HCT116 (cell line): ENCODE measurements around the gene ARID5B. TPM values are rescaled to one million over a fixed set of nuclear protein-coding genes. Genes with fewer than 3 reads are reported as not detected.

Source experiments
- ATAC-seq: fragments of 200-7000 bp; cut with Tn5 transposase; 2 replicates; pipeline ENCODE4 v1.9.1; 2020; ENCODE audit warnings: mild to moderate bottlenecking, moderate library complexity
- BruUV-seq: library from RNA; stranded (reverse); fragments of 400-500 nt; replicated peaks from 2 replicates; lab custom pipeline; 2021; lab: Mats Ljungman, UMichigan
- CTCF ChIA-PET: fragments of 300-600 bp; sonication (Branson Sonifier 250); formaldehyde crosslinking; loops from one replicate; lab custom pipeline; 2021; ENCODE audit warnings: antibody characterized with exemption; lab: Charles Lee
- POLR2A ChIA-PET: fragments of 300-600, 350-600 bp; sonication (Branson Sonifier 250); formaldehyde crosslinking; loops from one replicate; lab custom pipeline; 2021; ENCODE audit warnings: antibody characterized with exemption; lab: Charles Lee
- RAD21 ChIA-PET, 2 experiments: fragments of 300-600 bp; sonication (Branson Sonifier 250); formaldehyde crosslinking; loops; one replicate each; lab custom pipeline; 2023; ENCODE audit warnings: low total read pairs in 2 of 2; ENCODE audit not compliant: uncharacterized antibody in 2 of 2, unreplicated experiment in 2 of 2, low non-redundant PET in 1 of 2; lab: Charles Lee
- DNase-seq: peaks from one replicate; pipeline ENCODE4 v3.0.0-alpha.2; 2010; ENCODE audit warnings: low read depth, low spot score
- H2AFZ ChIP-seq: fragments of 200-600 bp; shearing (Covaris generic), sonication (generic); 2 replicates; pipeline ENCODE4 v1.6.1; 2017; ENCODE audit warnings: low read depth, mixed run types, mixed read lengths, antibody characterized with exemption, low read length; ENCODE audit not compliant: poor library complexity, severe bottlenecking
- H3K27ac ChIP-seq: 2 replicates; pipeline ENCODE4 v1.5.1; 2012; ENCODE audit warnings: low read depth, low read length
- H3K27me3 ChIP-seq: fragments of 200-600 bp; sonication (generic); 2 replicates; pipeline ENCODE4 v1.6.1; 2016; ENCODE audit warnings: mixed run types, low read length, mixed read lengths; ENCODE audit not compliant: insufficient read depth
- H3K36me3 ChIP-seq, 2 experiments: fragments of 200-500 bp in 1 of 2; fragments of 200-600 bp in 1 of 2; sonication (Bioruptor generic) in 1 of 2; sonication (generic) in 1 of 2; 2 replicates each; pipeline versions ENCODE4 v1.5.1 to v1.6.1; 2014 to 2016; ENCODE audit warnings: low read length in 2 of 2, inconsistent platforms in 1 of 2, mixed read lengths in 1 of 2, mixed run types in 1 of 2; ENCODE audit not compliant: insufficient read depth in 2 of 2, control insufficient read depth in 1 of 2
- H3K4me1 ChIP-seq, 2 experiments: fragments of 200-600 bp in 1 of 2; sonication (generic) in 1 of 2; 2 replicates each; pipeline versions ENCODE4 v1.5.1 to v1.6.1; 2012 to 2017; ENCODE audit warnings: low read length in 2 of 2, inconsistent platforms in 1 of 2, mild to moderate bottlenecking in 1 of 2, mixed read lengths in 1 of 2, mixed run types in 1 of 2, moderate library complexity in 1 of 2; ENCODE audit not compliant: insufficient read depth in 2 of 2, control insufficient read depth in 1 of 2
- H3K4me2 ChIP-seq: fragments of 200-600 bp; sonication (generic); 2 replicates; pipeline ENCODE4 v1.6.1; 2017; ENCODE audit warnings: mixed run types, low read length, mixed read lengths
- H3K4me3 ChIP-seq, 2 experiments: fragments of 200-600 bp in 1 of 2; sonication (generic) in 1 of 2; replicated peaks in 1 of 2; 2 replicates each; pipeline ENCODE4 v1.5.1; 2011 to 2016; ENCODE audit warnings: low read length in 2 of 2, control low read depth in 1 of 2, low read depth in 1 of 2, mild to moderate bottlenecking in 1 of 2, mixed read lengths in 1 of 2, mixed run types in 1 of 2
- H3K79me2 ChIP-seq: fragments of 200-600 bp; sonication (generic); 2 replicates; pipeline ENCODE4 v1.6.1; 2017; ENCODE audit warnings: mild to moderate bottlenecking, mixed run types, low read length, moderate library complexity, mixed read lengths; ENCODE audit not compliant: insufficient read depth
- H3K9ac ChIP-seq: fragments of 200-600 bp; sonication (generic); 2 replicates; pipeline ENCODE4 v1.6.1; 2016; ENCODE audit warnings: low read length, mixed read lengths
- H3K9me2 ChIP-seq: fragments of 200-600 bp; sonication (generic), shearing (Covaris generic); 2 replicates; pipeline ENCODE4 v1.6.1; 2017; ENCODE audit warnings: mixed run types, mild to moderate bottlenecking, moderate library complexity; ENCODE audit not compliant: insufficient read depth
- H3K9me3 ChIP-seq, 2 experiments: fragments of 200-500 bp in 1 of 2; fragments of 200-600 bp in 1 of 2; sonication (Bioruptor generic) in 1 of 2; sonication (generic) in 1 of 2; 2 replicates each; pipeline ENCODE4 v1.6.1; 2014 to 2017; ENCODE audit warnings: low read length in 2 of 2, mixed read lengths in 2 of 2, inconsistent platforms in 1 of 2, low read depth in 1 of 2, mild to moderate bottlenecking in 1 of 2, mixed run types in 1 of 2, moderate library complexity in 1 of 2; ENCODE audit not compliant: control insufficient read depth in 1 of 2, insufficient read depth in 1 of 2
- H4K20me1 ChIP-seq: fragments of 200-600 bp; sonication (generic), shearing (Covaris generic); 2 replicates; pipeline ENCODE4 v1.6.1; 2017; ENCODE audit warnings: mixed run types, mild to moderate bottlenecking, moderate library complexity; ENCODE audit not compliant: insufficient read depth
- ATF3 ChIP-seq: IDR thresholded peaks from 2 replicates; pipeline ENCODE4 v1.6.1; 2012
- CBX3 ChIP-seq: IDR thresholded peaks from 2 replicates; pipeline ENCODE4 v1.6.1; 2012; ENCODE audit warnings: low read depth
- EGR1 ChIP-seq: IDR thresholded peaks from 2 replicates; pipeline ENCODE4 v1.6.1; 2012; ENCODE audit warnings: low read depth
- EZH2phosphoT487 ChIP-seq: fragments of 200-600 bp; IDR thresholded peaks from 2 replicates; pipeline ENCODE4 v1.6.1; 2018; ENCODE audit warnings: antibody characterized with exemption, borderline replicate concordance
- FOSL1 ChIP-seq: IDR thresholded peaks from 2 replicates; pipeline ENCODE4 v1.6.1; 2012; ENCODE audit warnings: low read depth
- JUND ChIP-seq: IDR thresholded peaks from 2 replicates; pipeline ENCODE4 v1.6.1; 2012
- POLR2A ChIP-seq: IDR thresholded peaks from 2 replicates; pipeline ENCODE4 v1.7.0; 2011; ENCODE audit warnings: borderline replicate concordance; ENCODE audit not compliant: insufficient read depth, insufficient read length; ENCODE audit errors: extremely low read depth
- POLR2AphosphoS5 ChIP-seq: IDR thresholded peaks from 2 replicates; pipeline ENCODE4 v1.6.1; 2011; ENCODE audit warnings: mild to moderate bottlenecking, low read depth, low read length, moderate library complexity
- SP1 ChIP-seq: IDR thresholded peaks from 2 replicates; pipeline ENCODE4 v1.6.1; 2012; ENCODE audit warnings: low read depth
- TCF7L2 ChIP-seq: IDR thresholded peaks from 2 replicates; pipeline ENCODE4 v1.7.0; 2011; ENCODE audit warnings: borderline replicate concordance, inconsistent platforms; ENCODE audit not compliant: insufficient read depth, insufficient read length; ENCODE audit errors: extremely low read depth
- YY1 ChIP-seq: IDR thresholded peaks from 2 replicates; pipeline ENCODE4 v1.6.1; 2011; ENCODE audit warnings: low read length, low read depth, moderate library complexity, mild to moderate bottlenecking; ENCODE audit not compliant: insufficient replicate concordance; ENCODE audit errors: extremely low read depth
- ZBTB33 ChIP-seq: IDR thresholded peaks from 2 replicates; pipeline ENCODE4 v1.6.1; 2011; ENCODE audit warnings: mild to moderate bottlenecking, low read length, moderate library complexity; ENCODE audit not compliant: insufficient replicate concordance; ENCODE audit errors: extremely low read depth
- intact Hi-C: fragments of 100-400 bp; cut with micrococcal nuclease; formaldehyde crosslinking; loops from 2 replicates; pipeline ENCODE4 v1.10.0; 2022
- total RNA-seq: library from RNA; stranded (reverse); gene quantifications from one replicate; pipeline ENCODE4 v1.2.1, GENCODE V29; 2021; ENCODE audit not compliant: unreplicated experiment
- TF ChIP-seq, protein P1 (sequence below), 3 experiments: fragments of 200-600 bp in 1 of 3; sonication (generic) in 1 of 3; IDR thresholded peaks in 2 of 3; conservative IDR thresholded peaks in 1 of 3; 2 replicates each; pipeline ENCODE4 v1.5.1; 2012 to 2017; ENCODE audit warnings: low read depth in 2 of 3, low read length in 2 of 3, antibody characterized with exemption in 1 of 3, borderline replicate concordance in 1 of 3, control low read depth in 1 of 3, mild to moderate bottlenecking in 1 of 3, mixed read lengths in 1 of 3, mixed run types in 1 of 3, moderate library complexity in 1 of 3; ENCODE audit not compliant: insufficient read depth in 1 of 3

The ARID5B gene
- total RNA-seq, 1 experiment from 2014 or later = 4.7 TPM

DNA sequence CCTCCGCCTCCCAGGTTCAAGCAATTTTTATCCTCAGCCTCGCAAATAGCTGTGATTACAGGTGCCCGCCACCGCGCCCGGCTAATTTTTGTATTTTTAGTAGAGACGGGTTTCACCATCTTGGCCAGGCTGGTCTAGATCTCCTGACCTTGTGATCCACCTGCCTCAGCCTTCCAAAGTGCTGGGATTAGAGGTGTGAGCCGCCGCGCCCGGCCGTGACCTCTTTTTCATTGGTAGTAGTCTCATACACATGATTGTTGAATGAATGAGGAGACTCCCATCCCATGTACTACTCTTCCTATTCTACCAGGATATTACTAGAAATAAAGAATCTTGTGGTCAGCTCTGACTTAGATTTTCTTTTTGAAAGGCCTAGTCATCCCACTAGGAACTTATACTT is 56.8 kb downstream of the ARID5B start:
- no peaks in the 10 kb centered on the region for H3K79me2 ChIP-seq
- H3K27ac ChIP-seq = no peak overlapping the region
- DNase-seq (no peak), ATAC-seq (no peak)
- no peaks in the 10 kb centered on the region for H3K9me3 ChIP-seq
- H3K4me1 ChIP-seq = no peaks in the 10 kb centered on the region
- ChIA-PET RAD21 (no interaction called here), POLR2A (no interaction called here), CTCF (no interaction called here)
- intact Hi-C loops = no loop called here
- no peaks in the 10 kb centered on the region for H3K27me3 ChIP-seq
- no peaks in the 10 kb centered on the region for H3K36me3 ChIP-seq
- no peaks in the 10 kb centered on the region for H4K20me1 ChIP-seq
- H3K4me2 ChIP-seq = no peak overlapping the region
- H3K9ac ChIP-seq = no peak overlapping the region
- H2AFZ ChIP-seq = no peak overlapping the region
- H3K4me3 ChIP-seq = no peak overlapping the region
- H3K9me2 ChIP-seq = no peaks in the 10 kb centered on the region
- BruUV-seq = no TSS peak
- no peak for TF ChIP-seq ATF3
- no peak for TF ChIP-seq YY1
- TF ChIP-seq CBX3 = no peak
- TF ChIP-seq SP1 = no peak
- no peak for TF ChIP-seq EGR1
- no peak for TF ChIP-seq JUND
- TF ChIP-seq FOSL1 = no peak
- TF ChIP-seq ZBTB33 = no peak
- TF ChIP-seq POLR2A = no peak
- no peak for TF ChIP-seq EZH2phosphoT487
- TF ChIP-seq TCF7L2 = no peak
- no peak for TF ChIP-seq POLR2AphosphoS5
- TF ChIP-seq, protein P1, sequence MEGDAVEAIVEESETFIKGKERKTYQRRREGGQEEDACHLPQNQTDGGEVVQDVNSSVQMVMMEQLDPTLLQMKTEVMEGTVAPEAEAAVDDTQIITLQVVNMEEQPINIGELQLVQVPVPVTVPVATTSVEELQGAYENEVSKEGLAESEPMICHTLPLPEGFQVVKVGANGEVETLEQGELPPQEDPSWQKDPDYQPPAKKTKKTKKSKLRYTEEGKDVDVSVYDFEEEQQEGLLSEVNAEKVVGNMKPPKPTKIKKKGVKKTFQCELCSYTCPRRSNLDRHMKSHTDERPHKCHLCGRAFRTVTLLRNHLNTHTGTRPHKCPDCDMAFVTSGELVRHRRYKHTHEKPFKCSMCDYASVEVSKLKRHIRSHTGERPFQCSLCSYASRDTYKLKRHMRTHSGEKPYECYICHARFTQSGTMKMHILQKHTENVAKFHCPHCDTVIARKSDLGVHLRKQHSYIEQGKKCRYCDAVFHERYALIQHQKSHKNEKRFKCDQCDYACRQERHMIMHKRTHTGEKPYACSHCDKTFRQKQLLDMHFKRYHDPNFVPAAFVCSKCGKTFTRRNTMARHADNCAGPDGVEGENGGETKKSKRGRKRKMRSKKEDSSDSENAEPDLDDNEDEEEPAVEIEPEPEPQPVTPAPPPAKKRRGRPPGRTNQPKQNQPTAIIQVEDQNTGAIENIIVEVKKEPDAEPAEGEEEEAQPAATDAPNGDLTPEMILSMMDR (IDR thresholded peaks at IDR 0.05 in 2 of 3, conservative IDR thresholded peaks at IDR 0.05 in 1 of 3; ENCODE audit: borderline replicate concordance in 1 of 3, insufficient read depth in 1 of 3, low read depth in 2 of 3, low read length in 2 of 3) = no peak
- TF ChIP-seq, all 23 proteins: peak for 0
